Nucleus accumbens (tissue), 56 donors: Measurements from ENCODE around the gene TTBK2.
A peak's percentile ranks its signal among the peaks of the same experiment; 100 is the strongest.

ENCODE experiments used
- DNase-seq, 56 donors: peaks; one replicate each; lab custom pipeline; 2025; lab: John Stamatoyannopoulos, UW

TTBK2 gene

GRCh38 chr15:42731461-42731860 lies 189.1 kb downstream of the TTBK2 start:
- DNase-seq, result no peak

- no peak for DNase-seq
Observed at GRCh38 chr15:42730536-42730935, 190.0 kb downstream of the TTBK2 start.

- DNase-seq, result no peak
Observed at GRCh38 chr15:42730135-42730534, 190.4 kb downstream of the TTBK2 start.

GRCh38 chr15:42729409-42729808 lies 191.2 kb downstream of the TTBK2 start:
- no peak for DNase-seq

GRCh38 chr15:42728972-42729371 lies 191.6 kb downstream of the TTBK2 start:
- DNase-seq, result no peak

- peak in 21 of 56 donors; percentile 8 to 50 (median 32) for DNase-seq
Observed at GRCh38 chr15:42728560-42728959, 192.0 kb downstream of the TTBK2 start.

GRCh38 chr15:42727750-42728381 lies 192.7 kb downstream of the TTBK2 start:
- DNase-seq, result no peak

GRCh38 chr15:42726114-42726513 lies 194.5 kb downstream of the TTBK2 start:
- DNase-seq, result no peak

GRCh38 chr15:42725331-42725903 lies 195.2 kb downstream of the TTBK2 start:
- DNase-seq, result no peak

- DNase-seq, result no peak
Observed at GRCh38 chr15:42724276-42724675, 196.3 kb downstream of the TTBK2 start.

GRCh38 chr15:42723068-42723467 lies 197.5 kb downstream of the TTBK2 start:
- no peak for DNase-seq

GRCh38 chr15:42721916-42722315 lies 198.7 kb downstream of the TTBK2 start:
- no peak for DNase-seq

GRCh38 chr15:42721016-42721415 lies 199.6 kb downstream of the TTBK2 start:
- no peak for DNase-seq

- no peak for DNase-seq
Observed at GRCh38 chr15:42720071-42720470, 200.5 kb downstream of the TTBK2 start.

- DNase-seq, result no peak
Observed at GRCh38 chr15:42719043-42719442, 201.5 kb downstream of the TTBK2 start.

- DNase-seq, result no peak
Observed at GRCh38 chr15:42716626-42717025, 204.0 kb downstream of the TTBK2 start.

GRCh38 chr15:42716125-42716524 lies 204.5 kb downstream of the TTBK2 start:
- DNase-seq, result no peak

GRCh38 chr15:42712584-42712983 lies 208.0 kb downstream of the TTBK2 start:
- no peak for DNase-seq

- DNase-seq, result no peak
Observed at GRCh38 chr15:42711746-42712145, 208.8 kb downstream of the TTBK2 start.

- DNase-seq, result no peak
Observed at GRCh38 chr15:42710662-42711061, 209.9 kb downstream of the TTBK2 start.

- DNase-seq, result no peak
Observed at GRCh38 chr15:42707873-42708544, 212.6 kb downstream of the TTBK2 start.

GRCh38 chr15:42707068-42707467 lies 213.5 kb downstream of the TTBK2 start:
- no peak for DNase-seq
